Testis (tissue), 3 donors: ENCODE measurements around the gene HID1. TPM values are rescaled to one million over a fixed set of nuclear protein-coding genes. Genes with fewer than 3 reads are reported as not detected.

Source experiments
- DNase-seq: peaks from one replicate; pipeline ENCODE4 v3.0.0-alpha.2; 2019
- H3K27ac ChIP-seq, 2 donors: fragments of 200-600 bp; sonication (generic); one replicate each; pipeline ENCODE4 v1.5.1; 2019
- H3K27me3 ChIP-seq: fragments of 200-600 bp; sonication (generic); one replicate; pipeline ENCODE4 v1.5.1; 2019
- H3K36me3 ChIP-seq: fragments of 200-600 bp; sonication (generic); one replicate; pipeline ENCODE4 v1.5.1; 2017; ENCODE audit warnings: low read depth; ENCODE audit errors: missing control alignments
- H3K4me1 ChIP-seq: fragments of 200-600 bp; sonication (generic); one replicate; pipeline ENCODE4 v1.5.1; 2019
- H3K4me3 ChIP-seq, 2 donors: fragments of 200-600 bp; sonication (generic); one replicate each; pipeline ENCODE4 v1.5.1; 2017 to 2019
- H3K9me3 ChIP-seq: fragments of 200-600 bp; sonication (generic); one replicate; pipeline ENCODE4 v1.5.1; 2017
- POLR2A ChIP-seq: fragments of 450-650 bp; IDR thresholded peaks from one replicate; pipeline ENCODE4 v1.6.1; 2017; ENCODE audit warnings: antibody characterized with exemption, mild to moderate bottlenecking, moderate library complexity
- WGBS, 2 donors: methylation state at CpG; one replicate each; pipeline ENCODE4 v1.1.5; 2018; 5-methylcytosine and 5-hydroxymethylcytosine counted together
- intact Hi-C: fragments of 100-400 bp; cut with DNase I; formaldehyde crosslinking; loops from one replicate; pipeline ENCODE4 v1.15.1; 2023; ENCODE audit warnings: low total_unique reads
- polyA plus RNA-seq: library from polyadenylated mRNA; stranded (reverse); fragments of 350-450 nt; fragmentation: Illumina TruSeq; extraction: RNeasy Lipid Tissue Mini Kit (QIAGEN cat#74804); gene quantifications from one replicate; pipeline ENCODE4 v1.2.3, GENCODE V29; 2014; ENCODE audit warnings: low read depth, low replicate concordance; ENCODE audit not compliant: insufficient read depth
- total RNA-seq, 2 donors: library from RNA; depleted of rRNA; stranded (reverse); fragments of >200 nt; gene quantifications; one replicate each; pipeline ENCODE4 v1.2.3, GENCODE V29; 2016
- TF ChIP-seq, protein P1 (sequence below), 3 experiments: fragments of 450-650 bp in 2 of 3; fragments of 200-600 bp in 1 of 3; sonication (generic) in 1 of 3; IDR thresholded peaks; one replicate each; pipeline ENCODE4 v1.5.1; 2016 to 2019; ENCODE audit warnings: antibody characterized with exemption in 3 of 3, mild to moderate bottlenecking in 2 of 3, moderate library complexity in 1 of 3

HID1 gene
- total and polyA plus RNA-seq, 3 donors from 2014 or later = 18.6 to 45.8 (median 40.9) TPM

DNA sequence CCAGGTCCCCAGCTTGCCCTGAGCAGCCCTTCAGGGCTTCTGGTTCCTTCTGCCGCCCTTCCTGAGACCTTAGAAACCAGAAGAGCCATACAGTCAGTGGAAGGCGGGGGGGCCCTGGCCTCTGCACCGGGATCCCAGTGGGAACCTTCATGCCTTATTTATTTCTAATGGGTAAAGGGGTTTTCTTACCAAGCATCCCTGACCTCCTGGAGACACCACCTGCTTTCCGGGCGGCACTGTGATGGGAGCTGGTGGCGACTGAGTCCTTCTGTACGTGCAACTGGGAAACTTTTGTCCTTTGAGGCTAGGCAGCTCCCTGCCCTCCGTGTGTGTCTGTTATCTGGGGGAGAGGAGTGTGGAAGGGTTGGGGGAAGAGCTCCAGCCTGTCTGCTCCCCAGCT, 32.7 kb upstream of the HID1 start:
- H3K27ac ChIP-seq = no peak overlapping the region
- no peak overlapping the region for H3K4me3 ChIP-seq
- H3K36me3 ChIP-seq = no peaks in the 10 kb centered on the region
- H3K4me1 ChIP-seq = peaks cover 14% of the 10 kb centered on the region
- no peak for DNase-seq
- intact Hi-C loops = no loop called here
- no peaks in the 10 kb centered on the region for H3K27me3 ChIP-seq
- H3K9me3 ChIP-seq = no peaks in the 10 kb centered on the region
- WGBS, 2 donors = 85 to 89% methylated on average over 8 of the region's 8 CpGs
- TF ChIP-seq, protein P1, sequence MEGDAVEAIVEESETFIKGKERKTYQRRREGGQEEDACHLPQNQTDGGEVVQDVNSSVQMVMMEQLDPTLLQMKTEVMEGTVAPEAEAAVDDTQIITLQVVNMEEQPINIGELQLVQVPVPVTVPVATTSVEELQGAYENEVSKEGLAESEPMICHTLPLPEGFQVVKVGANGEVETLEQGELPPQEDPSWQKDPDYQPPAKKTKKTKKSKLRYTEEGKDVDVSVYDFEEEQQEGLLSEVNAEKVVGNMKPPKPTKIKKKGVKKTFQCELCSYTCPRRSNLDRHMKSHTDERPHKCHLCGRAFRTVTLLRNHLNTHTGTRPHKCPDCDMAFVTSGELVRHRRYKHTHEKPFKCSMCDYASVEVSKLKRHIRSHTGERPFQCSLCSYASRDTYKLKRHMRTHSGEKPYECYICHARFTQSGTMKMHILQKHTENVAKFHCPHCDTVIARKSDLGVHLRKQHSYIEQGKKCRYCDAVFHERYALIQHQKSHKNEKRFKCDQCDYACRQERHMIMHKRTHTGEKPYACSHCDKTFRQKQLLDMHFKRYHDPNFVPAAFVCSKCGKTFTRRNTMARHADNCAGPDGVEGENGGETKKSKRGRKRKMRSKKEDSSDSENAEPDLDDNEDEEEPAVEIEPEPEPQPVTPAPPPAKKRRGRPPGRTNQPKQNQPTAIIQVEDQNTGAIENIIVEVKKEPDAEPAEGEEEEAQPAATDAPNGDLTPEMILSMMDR (IDR thresholded peaks at IDR 0.05) = no peak
- no peak for TF ChIP-seq POLR2A

DNA sequence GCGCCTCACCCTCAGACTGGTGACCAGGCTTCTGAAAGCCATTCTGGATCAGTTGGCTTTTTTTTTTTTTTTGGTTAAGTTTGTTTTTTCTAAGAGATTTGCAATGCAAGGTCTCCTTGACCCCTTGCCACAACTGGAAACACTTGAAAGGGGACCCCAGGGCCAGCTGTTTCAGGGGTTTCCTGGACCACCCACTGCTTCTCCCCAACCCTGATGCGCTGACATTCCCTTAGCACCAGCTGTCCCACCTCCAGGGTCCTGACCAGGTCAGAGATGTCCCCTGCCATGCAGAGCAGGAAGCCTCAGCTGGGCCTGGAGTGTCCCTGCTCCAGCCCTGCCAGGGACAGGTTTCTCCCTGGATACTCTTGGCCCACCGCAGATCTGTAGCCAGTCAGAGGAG, 31.8 kb upstream of the HID1 start:
- no peaks in the 10 kb centered on the region for H3K27me3 ChIP-seq
- 80 to 82% methylated on average over 2 to 3 of the region's 3 CpGs for WGBS, 2 donors
- H3K4me1 ChIP-seq = peaks cover 14% of the 10 kb centered on the region
- intact Hi-C loops = no loop called here
- H3K27ac ChIP-seq = no peak overlapping the region
- no peak for DNase-seq
- no peak for TF ChIP-seq POLR2A
- TF ChIP-seq, protein P1 (IDR thresholded peaks at IDR 0.05) = no peak
- H3K36me3 ChIP-seq = no peaks in the 10 kb centered on the region
- H3K9me3 ChIP-seq = no peaks in the 10 kb centered on the region
- H3K4me3 ChIP-seq = no peak overlapping the region

DNA sequence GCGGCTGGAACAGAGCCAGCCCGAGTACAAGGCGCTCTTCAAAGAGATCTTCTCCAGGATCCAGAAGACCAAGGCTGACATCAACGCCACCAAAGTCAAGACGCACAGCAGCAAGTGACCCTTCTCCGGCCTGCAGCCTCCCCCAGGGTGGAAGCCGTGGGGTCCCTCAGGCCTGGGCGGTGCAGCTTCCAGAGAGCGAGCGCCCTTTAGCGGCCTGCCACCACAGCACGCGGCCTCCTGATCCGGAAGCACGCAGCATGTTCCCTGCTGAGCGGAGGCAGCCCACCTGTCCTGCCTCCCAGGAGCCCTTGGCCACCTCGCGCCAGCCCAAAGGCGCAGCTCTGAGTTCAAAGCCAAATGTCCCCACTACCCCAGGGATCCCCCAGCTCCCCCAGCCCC, 31.4 kb upstream of the HID1 start:
- Histone ChIP-seq H3K4me3 (peak overlapping the region in 1 of 2 donors; percentile 23), H3K27ac (no peak overlapping the region), H3K36me3 (no peaks in the 10 kb centered on the region), H3K27me3 (no peaks in the 10 kb centered on the region), H3K4me1 (peaks cover 14% of the 10 kb centered on the region), H3K9me3 (no peaks in the 10 kb centered on the region)
- WGBS, 2 donors = 44 to 52% methylated on average over 18 of the region's 19 CpGs
- no peak for TF ChIP-seq POLR2A
- TF ChIP-seq, protein P1 (IDR thresholded peaks at IDR 0.05) = no peak
- peak; percentile 75 for DNase-seq
- intact Hi-C loops = no loop called here

DNA sequence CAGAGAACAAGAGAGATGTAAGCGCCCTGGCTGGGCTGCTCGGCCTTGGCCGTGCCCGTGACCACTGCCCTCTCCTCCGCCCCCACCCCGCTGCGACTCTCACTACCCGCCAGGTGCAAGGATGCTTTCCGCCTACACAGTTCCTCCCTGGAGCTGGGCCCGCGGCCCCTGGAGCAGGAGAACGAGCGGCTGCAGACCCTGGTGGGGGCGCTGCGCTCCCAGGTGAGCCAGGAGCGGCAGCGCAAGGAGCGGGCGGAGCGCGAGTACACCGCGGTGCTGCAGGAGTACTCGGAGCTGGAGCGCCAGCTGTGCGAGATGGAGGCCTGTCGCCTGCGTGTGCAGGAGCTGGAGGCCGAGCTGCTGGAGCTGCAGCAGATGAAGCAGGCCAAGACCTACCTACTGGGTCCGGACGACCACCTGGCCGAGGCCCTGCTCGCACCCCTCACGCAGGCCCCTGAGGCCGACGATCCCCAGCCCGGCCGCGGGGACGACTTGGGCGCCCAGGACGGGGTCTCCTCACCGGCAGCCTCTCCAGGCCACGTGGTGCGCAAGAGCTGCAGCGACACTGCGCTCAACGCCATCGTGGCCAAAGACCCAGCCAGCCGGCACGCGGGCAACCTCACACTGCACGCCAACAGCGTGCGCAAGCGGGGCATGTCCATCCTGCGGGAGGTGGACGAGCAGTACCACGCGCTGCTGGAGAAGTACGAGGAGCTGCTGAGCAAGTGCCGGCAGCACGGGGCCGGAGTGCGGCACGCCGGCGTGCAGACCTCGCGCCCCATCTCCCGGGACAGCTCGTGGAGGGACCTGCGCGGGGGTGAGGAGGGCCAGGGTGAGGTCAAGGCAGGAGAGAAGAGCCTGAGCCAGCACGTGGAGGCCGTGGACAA, 30.8 kb upstream of the HID1 start:
- Histone ChIP-seq H3K27me3 (no peaks in the 10 kb centered on the region), H3K4me3 (peak overlapping the region in 1 of 2 donors; percentile 23), H3K36me3 (no peaks in the 10 kb centered on the region), H3K9me3 (no peaks in the 10 kb centered on the region), H3K4me1 (peaks cover 14% of the 10 kb centered on the region), H3K27ac (no peak overlapping the region)
- WGBS, 2 donors = 40 to 68% methylated on average over 18 to 74 of the region's 76 CpGs
- no peak for DNase-seq
- intact Hi-C loops = no loop called here
- TF ChIP-seq POLR2A = no peak
- TF ChIP-seq, protein P1 (IDR thresholded peaks at IDR 0.05) = no peak
